HG03135 (cell line): ENCODE measurements around the gene KSR1.
"Not testable (repeated sequence)": the region's sequence is repeated elsewhere in the genome, so short reads cannot be mapped to it uniquely, and the experiment has no call there.

Source experiments
- ATAC-seq: cut with Tn5 transposase; IDR thresholded peaks from one replicate; pipeline ENCODE4 v1.9.1; 2021; ENCODE audit warnings: mild to moderate bottlenecking, moderate library complexity; ENCODE audit not compliant: unreplicated experiment

Gene KSR1

DNA sequence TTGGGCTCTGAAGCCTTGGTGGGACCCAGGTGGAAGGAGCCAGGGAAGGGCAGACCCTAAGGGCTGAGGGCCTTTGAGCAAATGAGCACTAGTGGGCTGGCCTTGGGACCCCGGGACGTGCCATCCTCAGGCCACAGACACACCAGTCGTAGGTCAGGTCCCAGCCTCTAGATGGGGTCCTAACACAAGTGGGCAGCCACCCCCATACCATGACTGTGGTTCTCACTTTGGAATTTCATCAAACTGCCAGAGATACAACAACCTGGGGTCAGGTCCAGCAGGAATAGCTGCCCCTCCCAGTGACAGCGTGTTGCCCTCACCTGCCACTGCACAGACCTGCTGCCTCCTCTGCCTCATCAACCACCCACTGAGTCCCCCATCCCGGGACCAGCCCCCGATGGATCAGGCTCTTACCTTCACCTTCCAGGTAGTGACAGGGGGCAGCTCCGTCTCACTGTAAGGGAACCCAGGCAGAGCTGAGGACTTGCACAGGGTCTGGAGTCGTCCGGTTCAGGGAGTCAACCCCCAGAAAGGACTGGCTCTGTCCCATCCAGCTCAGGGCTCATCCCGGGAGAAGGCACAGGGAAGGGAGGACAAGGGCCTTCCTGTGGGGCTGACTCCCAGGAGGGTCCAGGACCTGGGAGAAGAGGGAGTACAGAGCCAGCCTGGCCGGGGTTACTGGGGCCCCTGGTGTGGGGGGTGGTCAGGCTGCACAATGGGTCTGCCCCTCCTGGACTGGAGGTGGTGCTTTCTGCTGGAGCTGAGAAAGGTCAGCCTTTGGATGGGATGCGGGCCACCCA lies 214.7 kb downstream of the KSR1 start:
- no peak for ATAC-seq

DNA sequence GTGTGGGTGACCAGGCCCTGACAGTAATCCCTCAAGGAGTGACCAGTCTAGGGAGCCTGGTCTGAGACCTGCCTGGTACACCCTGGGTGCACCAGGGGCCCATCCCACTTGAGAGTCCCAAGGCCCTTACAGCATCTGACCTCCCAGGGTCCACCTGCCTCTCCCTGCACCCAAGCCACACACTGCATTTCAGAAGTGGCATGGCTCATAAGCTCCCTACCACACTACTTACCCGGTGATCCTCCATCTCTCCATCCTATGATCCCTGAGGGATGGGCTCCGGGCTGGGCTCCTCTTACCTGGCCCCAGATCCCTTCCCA lies 215.3 kb downstream of the KSR1 start:
- no peak for ATAC-seq

DNA sequence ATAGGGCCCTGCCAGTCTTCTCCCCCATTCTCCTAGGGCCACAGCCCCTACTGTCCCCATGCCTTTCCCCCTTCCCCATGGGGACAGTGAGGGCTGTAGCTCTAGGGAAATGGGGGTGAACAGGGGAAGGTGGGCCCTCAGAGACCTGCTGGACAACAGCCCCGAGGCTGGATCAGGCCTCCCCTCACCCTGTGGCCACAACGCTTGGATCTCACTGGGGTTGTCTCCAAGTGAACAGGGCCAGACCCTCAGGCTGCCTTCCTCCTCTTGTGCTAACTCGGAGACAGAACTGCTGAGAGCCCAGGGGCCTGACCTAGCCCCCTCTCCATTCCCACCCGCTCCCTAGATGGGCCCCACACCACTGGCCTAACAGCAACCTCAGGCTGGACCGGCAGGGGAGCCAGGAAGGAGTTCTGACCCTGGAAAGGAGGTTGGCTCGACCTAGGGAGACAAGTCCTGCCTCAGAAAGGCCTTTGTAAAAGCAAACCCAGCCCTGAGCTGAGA lies 215.8 kb downstream of the KSR1 start:
- not testable (repeated sequence) for ATAC-seq

DNA sequence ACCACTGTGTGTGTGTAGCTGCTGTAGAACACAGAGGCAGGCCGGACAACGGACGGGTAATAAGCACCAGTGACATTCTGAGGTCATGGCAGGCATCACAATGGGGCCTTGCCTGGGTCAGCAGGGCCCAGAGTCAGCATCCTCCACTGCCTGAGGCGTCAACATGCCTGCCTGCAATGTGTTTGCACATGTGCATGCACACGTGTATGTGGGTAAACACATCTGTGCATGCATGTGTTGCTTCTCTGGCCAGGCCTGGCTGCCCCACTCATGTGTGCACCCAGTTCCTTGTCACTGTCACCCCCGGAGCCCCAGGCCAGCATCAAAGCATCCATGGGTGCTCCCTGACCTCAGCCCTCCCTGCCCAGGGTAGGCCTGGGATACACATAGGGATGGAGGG lies 218.1 kb downstream of the KSR1 start:
- ATAC-seq = no peak
